Glomerular endothelial cell (primary cell): ENCODE results near the gene CDKN1B. TPM values are rescaled to one million over a fixed set of nuclear protein-coding genes. Genes with fewer than 3 reads are reported as not detected.

Source experiments
- DNase-seq: peaks from one replicate; pipeline ENCODE4 v3.0.0-alpha.2; 2011; ENCODE audit warnings: low read depth, low spot score; ENCODE audit errors: extremely low read depth
- total RNA-seq: library from RNA; depleted of rRNA; stranded (reverse); fragments of >200 nt; gene quantifications from 2 replicates; pipeline ENCODE4 v1.2.3, GENCODE V29; 2015

The CDKN1B gene
- 15.8 and 25.0 TPM in 2 replicates for total RNA-seq

DNA sequence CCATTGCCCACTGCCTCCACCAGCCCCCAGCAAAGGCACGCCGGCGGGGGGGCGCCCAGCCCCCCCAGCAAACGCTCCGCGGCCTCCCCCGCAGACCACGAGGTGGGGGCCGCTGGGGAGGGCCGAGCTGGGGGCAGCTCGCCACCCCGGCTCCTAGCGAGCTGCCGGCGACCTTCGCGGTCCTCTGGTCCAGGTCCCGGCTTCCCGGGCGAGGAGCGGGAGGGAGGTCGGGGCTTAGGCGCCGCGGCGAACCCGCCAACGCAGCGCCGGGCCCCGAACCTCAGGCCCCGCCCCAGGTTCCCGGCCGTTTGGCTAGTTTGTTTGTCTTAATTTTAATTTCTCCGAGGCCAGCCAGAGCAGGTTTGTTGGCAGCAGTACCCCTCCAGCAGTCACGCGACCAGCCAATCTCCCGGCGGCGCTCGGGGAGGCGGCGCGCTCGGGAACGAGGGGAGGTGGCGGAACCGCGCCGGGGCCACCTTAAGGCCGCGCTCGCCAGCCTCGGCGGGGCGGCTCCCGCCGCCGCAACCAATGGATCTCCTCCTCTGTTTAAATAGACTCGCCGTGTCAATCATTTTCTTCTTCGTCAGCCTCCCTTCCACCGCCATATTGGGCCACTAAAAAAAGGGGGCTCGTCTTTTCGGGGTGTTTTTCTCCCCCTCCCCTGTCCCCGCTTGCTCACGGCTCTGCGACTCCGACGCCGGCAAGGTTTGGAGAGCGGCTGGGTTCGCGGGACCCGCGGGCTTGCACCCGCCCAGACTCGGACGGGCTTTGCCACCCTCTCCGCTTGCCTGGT, at the start of gene CDKN1B:
TSS of gene CDKN1B (plus strand) at position 576 of the 793 bp plus-strand sequence. CDS start 472 bp downstream, outside the sequence.
- no peak for DNase-seq

DNA sequence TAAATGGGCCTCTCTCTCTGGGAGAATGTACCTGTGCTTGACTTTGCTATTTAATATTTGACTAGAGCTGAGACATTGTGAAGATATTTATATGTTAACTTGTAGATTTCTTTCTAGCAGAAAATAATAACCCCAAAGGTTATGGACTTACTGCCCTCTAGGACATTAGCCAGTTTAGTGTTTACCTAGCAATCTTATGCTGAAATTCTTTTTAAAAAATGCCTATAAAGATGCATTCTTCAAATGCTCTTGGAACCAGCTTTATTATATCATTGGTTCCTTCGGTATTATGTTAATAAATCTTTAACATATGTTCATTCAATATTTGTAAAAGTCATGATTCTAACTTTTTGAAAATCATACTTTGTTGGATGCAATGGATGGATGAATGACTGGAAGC, 49.2 kb upstream of the CDKN1B start:
- no peak for DNase-seq

DNA sequence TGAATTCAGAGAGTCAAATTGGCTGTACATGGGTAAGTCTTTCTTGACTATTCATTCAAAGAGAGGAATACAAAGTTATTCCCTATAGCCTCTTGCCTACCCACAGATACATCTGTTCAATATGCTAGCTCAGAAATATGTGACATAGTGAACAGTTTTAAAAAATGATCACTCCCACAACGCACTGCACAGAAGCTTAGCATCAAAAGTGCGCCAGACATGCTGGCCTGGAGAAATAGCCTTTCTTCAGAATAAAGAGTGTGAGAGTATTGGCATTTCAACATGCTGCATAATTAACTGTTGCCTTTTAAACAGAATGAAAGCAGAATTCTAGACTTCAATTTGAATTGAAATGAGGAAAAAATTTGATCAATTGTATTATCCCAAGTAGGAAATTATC, 48.1 kb upstream of the CDKN1B start:
- no peak for DNase-seq

DNA sequence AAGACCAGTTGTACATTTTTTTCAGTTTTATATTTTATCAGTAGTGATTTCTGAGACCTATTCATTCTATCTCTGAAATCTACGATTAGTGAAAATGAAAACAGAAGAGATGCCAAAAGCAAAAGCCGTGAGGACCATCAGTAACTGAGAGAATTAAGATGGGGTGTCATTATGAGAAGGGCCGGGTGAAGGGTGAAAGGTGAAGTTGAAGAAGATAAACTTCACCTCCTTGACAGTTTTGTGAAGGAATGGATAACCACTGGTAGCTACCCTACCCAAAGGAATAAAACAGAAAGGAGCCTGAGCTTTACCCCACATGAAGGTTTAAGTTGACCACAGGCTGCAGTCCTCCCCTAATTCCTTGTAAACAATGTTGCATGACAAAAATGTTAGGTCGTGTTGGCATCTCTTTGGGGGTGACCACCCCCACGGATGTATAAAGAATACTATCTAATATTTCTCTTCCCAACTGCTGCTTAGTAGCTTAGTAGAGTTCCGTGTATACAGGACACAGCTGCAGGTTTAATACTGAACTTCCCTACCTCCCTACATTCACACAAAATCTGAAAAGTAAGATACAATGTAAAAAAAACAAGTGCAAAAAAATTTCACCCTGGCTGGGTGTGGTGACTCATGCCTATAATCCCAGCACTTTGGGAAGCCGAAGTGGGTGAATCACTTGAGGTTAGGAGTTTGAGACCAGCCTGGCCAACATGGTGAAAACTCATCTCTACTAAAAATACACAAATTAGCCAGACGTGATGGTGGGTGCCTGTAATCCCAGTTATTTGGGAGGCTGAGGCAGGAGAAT, 45.1 kb upstream of the CDKN1B start:
- no peak for DNase-seq

DNA sequence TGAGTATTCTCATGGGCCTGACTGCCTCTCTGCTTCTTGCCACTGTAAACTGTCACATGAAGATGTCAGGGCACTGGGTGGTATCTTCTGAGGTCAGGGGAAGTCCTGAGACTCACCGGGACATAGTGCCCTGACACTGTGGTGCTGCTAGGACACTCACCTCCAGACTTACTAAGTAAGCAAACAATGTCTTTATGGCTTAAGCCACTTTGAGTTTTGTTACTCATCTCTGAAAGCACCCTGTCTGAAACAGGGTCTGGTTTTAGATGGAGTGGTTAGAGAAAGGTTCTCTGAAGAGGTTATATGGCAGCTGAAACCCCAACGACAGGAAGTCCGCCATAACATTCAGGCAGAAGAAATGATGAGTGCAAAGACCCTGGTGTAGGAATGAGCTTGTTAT, 43.9 kb upstream of the CDKN1B start:
- no peak for DNase-seq

DNA sequence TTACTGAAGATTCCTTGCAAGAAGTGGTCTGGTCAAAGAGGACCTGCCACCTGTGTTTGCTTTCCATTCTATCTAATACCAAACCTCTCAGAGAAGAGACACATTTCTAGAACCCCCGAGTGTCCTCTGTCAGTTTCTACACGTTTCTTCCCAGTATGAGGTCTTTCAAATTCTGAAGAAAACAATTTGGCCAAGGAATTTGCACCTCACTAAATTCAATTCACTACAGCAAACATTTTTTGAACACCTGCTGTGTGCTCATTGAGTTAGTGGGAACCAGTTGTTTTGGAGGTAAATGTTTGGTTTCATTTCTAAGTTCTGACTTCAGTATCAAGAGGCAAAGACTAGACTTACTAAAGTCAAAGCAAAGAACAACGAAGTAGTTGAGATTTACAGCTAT, 40.6 kb upstream of the CDKN1B start:
- DNase-seq = no peak

DNA sequence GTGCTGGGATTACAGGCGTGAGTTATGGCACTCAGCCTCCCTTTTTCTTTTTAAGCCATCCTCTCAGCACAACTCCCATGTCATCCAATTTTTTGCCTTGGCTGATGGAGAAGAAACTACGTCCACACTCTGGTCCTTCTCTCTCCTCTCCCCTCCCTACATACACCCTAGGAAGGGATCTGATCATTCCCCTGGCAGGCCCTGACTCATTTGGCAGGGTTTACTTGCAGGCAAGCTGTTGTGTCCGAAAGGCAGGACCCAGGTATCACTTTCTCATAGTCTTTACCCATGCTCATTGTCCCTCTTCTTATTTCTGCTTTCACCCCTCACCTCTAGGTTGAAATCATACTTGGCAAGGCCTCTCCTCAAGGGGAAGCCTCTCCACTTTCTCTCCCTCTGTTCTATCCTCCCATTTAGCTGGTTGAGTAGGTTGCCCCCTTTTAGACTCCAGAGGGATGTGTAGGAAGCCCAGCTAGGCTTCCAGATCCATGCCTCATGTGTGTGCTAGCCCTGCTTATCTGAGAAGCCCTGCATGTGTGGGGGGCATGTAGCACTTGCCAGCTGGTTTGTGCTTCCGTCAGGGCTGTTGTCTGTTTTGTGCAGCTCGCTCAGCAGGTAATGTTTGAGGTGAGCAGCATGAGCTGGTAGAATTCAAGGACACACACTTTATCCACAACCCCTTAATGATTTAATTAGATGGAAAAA, 36.0 kb upstream of the CDKN1B start:
- no peak for DNase-seq

DNA sequence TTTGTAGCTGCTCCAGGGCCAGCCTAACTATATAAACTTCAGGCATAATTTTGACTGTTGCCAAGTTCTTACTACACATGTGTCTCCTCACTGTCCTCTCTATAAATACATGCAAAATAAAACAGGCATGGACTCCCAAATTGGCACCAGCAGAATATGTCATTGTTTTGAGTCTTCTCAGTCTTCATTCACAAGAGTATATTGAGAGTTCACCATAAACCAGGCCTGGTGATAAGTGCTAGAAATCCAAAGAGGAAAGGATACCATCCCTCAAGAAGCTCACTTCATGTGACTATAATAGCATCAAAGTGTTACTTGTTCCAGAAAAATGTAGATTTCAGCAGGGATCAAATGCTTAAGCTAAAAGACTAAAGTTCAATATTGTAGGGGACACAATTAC, 34.9 kb upstream of the CDKN1B start:
- DNase-seq = no peak

DNA sequence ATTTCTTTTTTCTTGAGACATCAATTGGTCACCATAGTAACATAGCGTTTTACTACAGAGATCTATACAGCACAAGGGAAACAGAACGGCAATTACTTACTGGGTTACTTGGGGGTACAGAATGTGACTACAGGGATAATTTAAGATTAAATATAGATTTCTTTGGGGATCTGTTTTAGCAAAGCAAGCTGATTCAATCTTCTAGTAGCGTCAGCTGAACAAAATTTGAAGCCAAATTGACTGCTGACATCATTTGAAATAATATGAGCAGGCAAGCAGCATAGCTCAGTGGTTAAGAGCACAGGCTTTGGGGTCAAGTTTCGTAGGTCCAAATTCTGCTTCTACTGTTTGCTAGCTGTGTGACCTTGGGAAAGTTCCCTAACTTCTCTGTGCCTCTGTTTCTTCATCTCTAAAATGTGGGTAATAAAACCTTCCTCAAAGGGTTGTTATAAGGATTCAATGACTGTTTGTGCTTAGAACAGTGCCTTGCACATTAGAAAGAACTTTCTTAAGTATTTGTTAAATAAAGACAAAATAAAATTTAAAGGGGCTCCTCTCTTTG, 34.0 kb upstream of the CDKN1B start:
- DNase-seq = no peak

DNA sequence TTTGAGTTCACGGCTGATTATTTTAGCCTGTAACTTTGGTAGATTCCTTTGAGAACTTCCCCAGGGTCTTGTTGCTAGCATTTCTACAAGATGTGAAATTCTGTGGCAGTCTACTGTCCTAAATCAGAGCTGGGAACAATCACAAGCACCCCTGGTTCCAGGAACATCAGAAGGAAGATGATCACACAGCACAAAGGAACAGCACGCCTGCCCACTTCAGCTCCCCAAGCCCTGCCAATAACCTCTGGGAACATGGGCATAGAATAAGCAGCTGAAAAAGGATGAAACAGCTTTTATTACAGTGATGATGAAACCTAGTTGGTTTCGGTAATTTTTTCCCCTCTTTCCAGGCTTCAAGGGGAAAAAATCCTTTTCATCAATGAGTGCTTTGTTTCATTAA, 33.4 kb upstream of the CDKN1B start:
- DNase-seq = no peak

DNA sequence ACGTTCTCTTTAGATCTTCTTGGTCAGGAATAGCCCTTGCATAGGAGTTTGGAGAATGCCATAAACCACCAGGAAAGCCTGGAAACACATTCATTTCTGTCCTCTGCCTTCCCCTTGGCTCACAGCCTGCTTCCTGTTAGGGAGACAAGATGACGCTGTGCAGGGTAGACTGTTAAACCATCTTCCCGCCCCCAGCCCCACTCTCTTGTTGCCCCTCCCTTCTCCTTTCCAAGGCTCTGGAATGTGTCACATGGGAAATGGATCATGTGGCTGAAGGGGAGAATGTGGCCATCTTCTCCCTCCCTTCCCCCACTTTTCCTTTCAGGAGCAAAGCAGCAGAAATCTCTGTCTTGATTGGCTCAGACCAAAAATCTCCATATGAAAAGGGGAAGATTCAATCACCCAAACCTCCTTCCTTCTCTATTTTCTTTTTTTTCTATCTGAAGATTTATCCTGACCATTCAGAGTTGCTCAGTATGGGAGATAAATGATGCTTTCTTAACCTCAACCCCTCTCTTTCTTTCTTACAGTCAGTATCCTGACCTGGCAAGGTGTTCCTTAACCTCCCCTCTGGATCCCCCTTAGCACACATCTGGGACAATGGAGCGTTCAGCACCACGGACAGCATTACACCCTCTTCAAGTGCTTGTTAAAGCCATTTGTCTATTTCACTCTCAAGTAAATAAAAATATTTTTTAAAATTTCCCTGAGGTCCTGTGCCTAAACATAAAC, 32.6 kb upstream of the CDKN1B start:
- DNase-seq = no peak

DNA sequence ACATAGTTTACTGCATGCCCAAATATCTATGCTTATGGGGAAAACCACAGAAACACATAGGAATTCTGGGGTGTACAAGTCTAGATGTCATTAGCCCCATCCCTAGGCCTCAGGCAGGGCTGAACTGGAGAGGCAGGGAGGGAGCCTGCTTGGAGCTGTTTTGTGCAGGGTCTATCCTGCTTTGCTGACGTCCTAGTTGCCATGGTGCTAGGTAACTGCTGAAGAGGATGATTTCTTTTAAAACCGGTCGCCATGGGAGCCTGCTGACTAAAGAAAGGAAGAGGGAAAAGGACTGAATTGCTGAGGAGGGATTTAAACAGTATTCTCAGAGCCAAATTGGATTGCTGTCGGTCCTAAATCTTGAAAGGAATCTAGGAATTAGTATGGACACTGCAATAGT, 31.9 kb upstream of the CDKN1B start:
- no peak for DNase-seq

DNA sequence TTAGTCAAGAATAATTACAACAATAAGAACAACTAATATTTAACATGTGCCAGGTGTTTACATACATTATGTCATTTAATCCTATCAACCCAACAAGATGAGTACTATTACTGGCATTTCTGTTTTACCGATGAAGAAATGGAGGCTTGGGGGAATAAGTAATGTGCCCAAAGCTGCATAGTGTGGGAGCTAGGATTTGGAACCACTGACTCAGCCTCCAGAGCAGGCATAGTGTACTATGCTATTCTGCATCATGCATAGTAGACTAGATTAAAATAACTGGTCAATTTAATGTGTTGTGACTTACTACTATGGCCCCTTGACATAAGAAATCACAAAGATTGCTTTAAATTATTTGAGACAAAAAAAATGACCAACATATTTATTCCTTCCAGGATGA, 30.7 kb upstream of the CDKN1B start:
- DNase-seq = no peak

DNA sequence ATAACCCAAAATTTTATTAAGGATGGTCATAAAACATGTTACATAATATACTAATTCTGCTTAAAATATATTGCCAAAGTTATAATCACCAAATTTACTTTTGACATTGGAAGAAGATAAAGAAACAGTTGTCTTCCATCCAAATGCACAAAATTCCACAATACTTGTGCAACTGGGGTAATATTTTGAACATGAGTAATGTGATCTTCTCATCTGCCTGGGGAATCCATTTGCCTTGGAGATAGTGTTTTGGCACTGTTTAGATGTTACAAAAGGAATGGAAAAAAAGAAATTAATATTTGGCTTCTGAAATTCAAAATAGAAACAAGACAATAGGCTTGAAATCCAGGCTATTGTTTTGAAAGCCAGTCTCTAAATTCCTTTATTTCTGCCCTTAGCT, 30.2 kb upstream of the CDKN1B start:
- no peak for DNase-seq

DNA sequence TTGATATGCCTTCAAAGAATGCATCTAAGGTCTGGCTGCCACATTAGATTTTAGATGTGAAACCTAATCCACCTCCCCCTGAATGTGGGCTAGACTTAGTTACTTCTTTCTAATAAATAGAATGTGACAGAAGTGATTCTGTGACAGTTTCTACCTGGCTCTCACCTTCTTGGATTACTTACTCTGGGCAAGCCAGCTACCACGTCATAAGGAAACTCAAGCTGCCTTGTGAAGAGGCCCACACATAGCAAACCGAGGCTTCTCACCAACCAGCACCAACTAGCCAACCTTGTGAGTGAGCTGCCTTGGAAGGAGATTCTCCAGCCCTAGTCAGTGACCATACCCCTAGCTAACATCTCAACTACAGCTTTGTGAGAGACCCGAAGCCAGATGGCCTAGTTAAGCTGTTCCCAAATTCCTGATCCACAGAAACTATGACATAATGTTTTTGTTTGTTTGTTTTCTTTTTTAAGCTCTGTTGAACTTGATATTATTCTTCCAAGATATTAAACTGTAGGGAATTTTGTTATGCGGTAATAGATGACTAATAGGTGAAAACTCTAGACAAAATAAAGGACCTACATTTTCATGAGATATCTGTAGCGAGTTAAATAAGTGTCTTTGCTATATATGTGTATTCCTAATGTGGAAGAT, 27.4 kb upstream of the CDKN1B start:
- no peak for DNase-seq

DNA sequence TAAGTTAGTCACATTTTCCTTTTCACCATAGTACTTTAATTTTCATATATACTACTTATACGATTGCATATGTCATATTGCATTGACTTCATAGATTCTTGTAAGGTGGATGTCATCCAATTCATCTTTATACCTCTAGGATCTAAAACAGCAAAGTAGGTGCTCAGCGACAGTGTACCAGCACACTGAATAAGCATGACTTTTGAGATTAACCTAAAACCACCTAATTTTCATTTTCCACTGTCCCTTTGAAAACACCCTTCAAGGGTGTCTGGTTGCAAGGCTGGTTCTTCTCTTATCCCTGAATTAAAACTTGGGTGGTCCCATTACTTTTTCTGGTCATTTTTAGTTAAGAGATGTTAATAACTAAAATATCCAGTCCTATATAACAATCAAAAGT, 25.6 kb upstream of the CDKN1B start:
- no peak for DNase-seq

DNA sequence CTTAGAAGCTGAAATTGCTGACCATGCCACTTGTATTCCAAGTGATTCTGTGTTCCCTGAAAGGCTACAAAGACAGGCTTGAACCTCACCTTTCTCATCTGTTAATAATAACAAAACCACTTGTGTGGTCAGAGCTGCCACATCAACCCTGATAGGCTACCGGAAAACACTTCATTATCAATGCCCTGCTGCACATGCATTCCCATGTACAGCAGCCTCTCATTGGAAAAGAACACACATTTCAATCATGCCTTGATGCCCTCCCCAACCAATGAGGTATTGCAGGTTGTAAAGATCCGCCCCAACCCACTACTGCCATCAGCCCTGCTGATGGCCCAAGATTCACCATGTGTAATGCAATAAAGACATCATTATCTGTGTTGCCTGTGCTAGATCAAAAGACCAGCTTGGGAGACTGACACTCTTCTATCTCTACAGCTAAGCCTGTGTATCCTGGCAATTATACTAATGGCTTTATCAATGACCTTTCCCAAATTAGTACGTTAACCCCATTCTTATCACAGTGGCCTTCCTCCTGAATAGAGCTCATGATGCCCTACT, 24.0 kb upstream of the CDKN1B start:
- no peak for DNase-seq

DNA sequence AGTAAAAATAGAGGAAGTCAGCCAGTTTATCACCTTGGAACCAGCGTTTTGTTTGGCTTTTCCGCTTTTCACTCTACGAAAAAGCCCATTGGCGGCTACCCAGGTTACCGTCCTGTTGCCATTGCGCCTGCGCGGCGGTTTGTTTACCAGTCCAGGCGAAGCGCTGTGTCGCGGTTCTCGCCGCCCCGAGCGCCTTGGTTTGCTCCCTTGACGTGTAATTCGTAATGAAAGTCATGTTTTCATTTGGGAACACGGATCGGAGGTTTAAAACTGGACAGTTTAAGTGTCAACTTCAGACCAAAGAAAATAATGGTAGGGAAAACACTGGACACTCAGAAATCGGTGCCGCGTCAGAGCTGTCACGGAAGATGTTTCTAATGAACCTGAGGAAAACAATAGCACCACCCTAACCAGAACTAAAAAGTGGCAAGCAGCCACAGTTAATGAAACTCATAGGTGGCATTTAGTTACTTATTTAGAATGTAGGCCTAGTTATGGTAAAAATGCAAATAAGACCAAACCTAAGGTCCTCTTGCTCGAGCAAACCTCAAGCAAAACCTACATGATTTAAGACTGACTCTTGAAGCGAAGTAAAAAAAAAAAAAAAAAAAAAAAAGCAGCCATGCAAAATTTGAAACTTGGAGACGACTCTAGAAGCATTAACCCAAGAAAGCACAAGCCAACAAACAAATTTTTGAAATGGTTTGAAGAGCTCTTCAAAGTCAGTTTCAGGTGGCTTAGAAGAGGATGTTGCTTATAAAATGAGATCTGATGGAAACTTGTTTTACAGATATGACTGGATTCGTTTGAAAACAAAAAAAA, 20.4 kb upstream of the CDKN1B start:
- no peak for DNase-seq

DNA sequence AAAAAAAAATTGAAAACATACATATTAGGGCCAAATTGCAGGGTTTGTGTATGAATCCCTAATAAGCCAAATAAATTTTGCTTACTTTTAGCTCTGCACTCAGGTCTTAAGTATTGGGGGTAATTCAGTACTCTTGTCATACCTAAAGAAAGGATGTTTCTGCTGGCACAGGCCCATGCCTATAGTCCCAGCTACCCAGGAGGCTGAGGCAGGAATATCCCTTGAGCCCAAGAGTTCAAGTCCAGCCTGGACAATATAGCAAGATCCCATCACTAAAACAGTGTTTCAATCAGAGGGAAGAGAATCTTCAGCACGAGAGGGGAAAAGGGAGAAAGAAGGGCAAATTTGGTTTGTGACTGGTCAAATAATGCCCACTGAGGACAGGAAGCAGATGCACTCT, 17.8 kb upstream of the CDKN1B start:
- no peak for DNase-seq
